Fibroblast of lung (primary cell): ENCODE data around the gene GSG1L.

Experiments used
- CTCF ChIP-seq, 2 donors: IDR thresholded peaks in 1 of 2; conservative IDR thresholded peaks in 1 of 2; 1 replicate in 1 of 2; 2 replicates in 1 of 2; pipeline ENCODE4 v1.5.1; 2011 to 2012; ENCODE audit warnings: low read length in 2 of 2, control low read depth in 1 of 2, inconsistent platforms in 1 of 2, low read depth in 1 of 2, mild to moderate bottlenecking in 1 of 2
- EZH2 ChIP-seq: IDR thresholded peaks from 2 replicates; pipeline ENCODE4 v1.5.1; 2012; ENCODE audit warnings: low read length, control low read depth, mild to moderate bottlenecking; ENCODE audit errors: missing control alignments

- no peak for TF ChIP-seq CTCF (conservative IDR thresholded peaks at IDR 0.05 in 1 of 2, IDR thresholded peaks at IDR 0.05 in 1 of 2; ENCODE audit: low read depth in 1 of 2, low read length in 2 of 2)
- no peak for TF ChIP-seq EZH2
These were observed 313.6 kb downstream of the GSG1L start for GRCh38 chr16:27749946-27750345.
